HepG2 (cell line): Measurements from ENCODE around the gene LYRM1. TPM values are rescaled to one million over a fixed set of nuclear protein-coding genes. Genes with fewer than 3 reads are reported as not detected.

ENCODE experiments used
- FOXM1 ChIP-seq: sonication (generic); formaldehyde crosslinking; IDR thresholded peaks from 2 replicates; pipeline ENCODE4 v1.5.0; 2020; ENCODE audit warnings: missing genetic modification reagents
- GLI4 ChIP-seq: sonication (generic); formaldehyde crosslinking; IDR thresholded peaks from 2 replicates; pipeline ENCODE4 v1.5.1; 2020; ENCODE audit warnings: missing genetic modification reagents, mild to moderate bottlenecking, moderate library complexity, borderline replicate concordance
- HNF1A ChIP-seq, 2 experiments: sonication (generic) in 1 of 2; formaldehyde crosslinking in 1 of 2; IDR thresholded peaks; 2 replicates each; pipeline versions ENCODE4 v1.4.0 to v1.6.1; 2016 to 2020; ENCODE audit warnings: borderline replicate concordance in 1 of 2, low read depth in 1 of 2, mild to moderate bottlenecking in 1 of 2, missing genetic modification reagents in 1 of 2
- ONECUT2 ChIP-seq: sonication (generic); formaldehyde crosslinking; IDR thresholded peaks from 2 replicates; pipeline ENCODE4 v1.4.0; 2020; ENCODE audit warnings: missing genetic modification reagents
- SIN3A ChIP-seq: IDR thresholded peaks from 2 replicates; pipeline ENCODE4 v1.6.1; 2011; ENCODE audit warnings: low read depth, mild to moderate bottlenecking, control low read depth, low read length, borderline replicate concordance
- SYNCRIP ChIP-seq: fragments of 200-400 bp; formaldehyde crosslinking; IDR thresholded peaks from 2 replicates; pipeline ENCODE4 v1.6.1; 2018; ENCODE audit warnings: mild to moderate bottlenecking, low read depth, low read length; ENCODE audit not compliant: insufficient read depth
- TFAP4 ChIP-seq: sonication (generic); IDR thresholded peaks from 2 replicates; pipeline ENCODE4 v1.6.1; 2016; ENCODE audit warnings: low read depth, borderline replicate concordance
- ZC3H13 ChIP-seq: sonication (generic); formaldehyde crosslinking; IDR thresholded peaks from 2 replicates; pipeline ENCODE4 v1.8.1; 2023; ENCODE audit warnings: mild to moderate bottlenecking, missing genetic modification reagents, moderate library complexity
- ZNF337 ChIP-seq: sonication (generic); formaldehyde crosslinking; IDR thresholded peaks from 2 replicates; pipeline ENCODE4 v1.5.1; 2020; ENCODE audit warnings: missing genetic modification reagents, low read depth, mild to moderate bottlenecking, borderline replicate concordance
- ZNF354B ChIP-seq: sonication (generic); formaldehyde crosslinking; IDR thresholded peaks from 2 replicates; pipeline ENCODE4 v1.8.0; 2022; ENCODE audit warnings: mild to moderate bottlenecking, missing genetic modification reagents
- polyA plus RNA-seq, 8 experiments: library from polyadenylated mRNA; depleted of rRNA in 3 of 8; stranded (reverse) in 7 of 8; unstranded in 1 of 8; fragments of >200 nt; fragmentation: Illumina TruSeq in 4 of 8; extraction: Trizol in 4 of 8; gene quantifications; 2 replicates each; pipeline versions ENCODE4 v1.2.1 to v1.2.3, GENCODE V29; 2011 to 2016; ENCODE audit warnings: low read depth in 4 of 8, missing spikeins in 1 of 8, mixed read lengths in 1 of 8; ENCODE audit not compliant: insufficient read depth in 1 of 8
- total RNA-seq, 5 experiments: library from RNA; depleted of rRNA; stranded (reverse); fragments of >200 nt; fragmentation: Illumina TruSeq; extraction: Trizol; gene quantifications; 2 replicates each; pipeline ENCODE4 v1.2.3, GENCODE V29; 2016; ENCODE audit warnings: low read depth in 1 of 5
- TF ChIP-seq, protein P1 (sequence below): sonication (generic); formaldehyde crosslinking; IDR thresholded peaks from 2 replicates; pipeline ENCODE4 v1.4.0; 2020; ENCODE audit warnings: missing genetic modification reagents
- TF ChIP-seq, protein P2 (sequence below): sonication (generic); formaldehyde crosslinking; IDR thresholded peaks from 2 replicates; pipeline ENCODE4 v1.8.0; 2022; ENCODE audit warnings: mild to moderate bottlenecking, missing genetic modification reagents
- TF ChIP-seq, protein P3 (sequence below): sonication (generic); formaldehyde crosslinking; IDR thresholded peaks from 2 replicates; pipeline ENCODE4 v1.5.1; 2020; ENCODE audit warnings: missing genetic modification reagents, mild to moderate bottlenecking, borderline replicate concordance
- TF ChIP-seq, protein P4 (sequence below): sonication (generic); formaldehyde crosslinking; IDR thresholded peaks from 2 replicates; pipeline ENCODE4 v1.4.0; 2020; ENCODE audit warnings: missing genetic modification reagents, low read depth, mild to moderate bottlenecking, borderline replicate concordance

LYRM1 gene
- total and polyA plus RNA-seq, 2 of the 13 experiments (the other 11 are each of a cell fraction or from before 2014, with no cell fraction given): 59.2 to 82.6 TPM

- no peak for TF ChIP-seq ZNF354B (CRISPR knock-in tag)
- TF ChIP-seq, protein P1, sequence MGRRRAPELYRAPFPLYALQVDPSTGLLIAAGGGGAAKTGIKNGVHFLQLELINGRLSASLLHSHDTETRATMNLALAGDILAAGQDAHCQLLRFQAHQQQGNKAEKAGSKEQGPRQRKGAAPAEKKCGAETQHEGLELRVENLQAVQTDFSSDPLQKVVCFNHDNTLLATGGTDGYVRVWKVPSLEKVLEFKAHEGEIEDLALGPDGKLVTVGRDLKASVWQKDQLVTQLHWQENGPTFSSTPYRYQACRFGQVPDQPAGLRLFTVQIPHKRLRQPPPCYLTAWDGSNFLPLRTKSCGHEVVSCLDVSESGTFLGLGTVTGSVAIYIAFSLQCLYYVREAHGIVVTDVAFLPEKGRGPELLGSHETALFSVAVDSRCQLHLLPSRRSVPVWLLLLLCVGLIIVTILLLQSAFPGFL (CRISPR knock-in tag): no peak
- 0 out of 2 replicates have a peak, but pooled peaks have one; percentile 25 for TF ChIP-seq SIN3A
- TF ChIP-seq TFAP4: no peak
- TF ChIP-seq, protein P2, sequence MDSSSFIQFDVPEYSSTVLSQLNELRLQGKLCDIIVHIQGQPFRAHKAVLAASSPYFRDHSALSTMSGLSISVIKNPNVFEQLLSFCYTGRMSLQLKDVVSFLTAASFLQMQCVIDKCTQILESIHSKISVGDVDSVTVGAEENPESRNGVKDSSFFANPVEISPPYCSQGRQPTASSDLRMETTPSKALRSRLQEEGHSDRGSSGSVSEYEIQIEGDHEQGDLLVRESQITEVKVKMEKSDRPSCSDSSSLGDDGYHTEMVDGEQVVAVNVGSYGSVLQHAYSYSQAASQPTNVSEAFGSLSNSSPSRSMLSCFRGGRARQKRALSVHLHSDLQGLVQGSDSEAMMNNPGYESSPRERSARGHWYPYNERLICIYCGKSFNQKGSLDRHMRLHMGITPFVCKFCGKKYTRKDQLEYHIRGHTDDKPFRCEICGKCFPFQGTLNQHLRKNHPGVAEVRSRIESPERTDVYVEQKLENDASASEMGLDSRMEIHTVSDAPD (CRISPR knock-in tag): no peak
- TF ChIP-seq HNF1A (IDR thresholded peaks at IDR 0.05; ENCODE audit: low read depth): no peak
- 0 out of 2 replicates have a peak, but pooled peaks have one; percentile 17 for TF ChIP-seq HNF1A (CRISPR knock-in tag; IDR thresholded peaks at IDR 0.05; ENCODE audit: borderline replicate concordance)
- no peak for TF ChIP-seq FOXM1 (CRISPR knock-in tag)
- TF ChIP-seq ZC3H13 (CRISPR knock-in tag): 0 out of 2 replicates have a peak, but pooled peaks have one; percentile 49
- TF ChIP-seq, protein P3, sequence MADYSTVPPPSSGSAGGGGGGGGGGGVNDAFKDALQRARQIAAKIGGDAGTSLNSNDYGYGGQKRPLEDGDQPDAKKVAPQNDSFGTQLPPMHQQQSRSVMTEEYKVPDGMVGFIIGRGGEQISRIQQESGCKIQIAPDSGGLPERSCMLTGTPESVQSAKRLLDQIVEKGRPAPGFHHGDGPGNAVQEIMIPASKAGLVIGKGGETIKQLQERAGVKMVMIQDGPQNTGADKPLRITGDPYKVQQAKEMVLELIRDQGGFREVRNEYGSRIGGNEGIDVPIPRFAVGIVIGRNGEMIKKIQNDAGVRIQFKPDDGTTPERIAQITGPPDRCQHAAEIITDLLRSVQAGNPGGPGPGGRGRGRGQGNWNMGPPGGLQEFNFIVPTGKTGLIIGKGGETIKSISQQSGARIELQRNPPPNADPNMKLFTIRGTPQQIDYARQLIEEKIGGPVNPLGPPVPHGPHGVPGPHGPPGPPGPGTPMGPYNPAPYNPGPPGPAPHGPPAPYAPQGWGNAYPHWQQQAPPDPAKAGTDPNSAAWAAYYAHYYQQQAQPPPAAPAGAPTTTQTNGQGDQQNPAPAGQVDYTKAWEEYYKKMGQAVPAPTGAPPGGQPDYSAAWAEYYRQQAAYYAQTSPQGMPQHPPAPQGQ (CRISPR knock-in tag): no peak
- TF ChIP-seq GLI4: no peak
- 0 out of 2 replicates have a peak, but pooled peaks have one; percentile 23 for TF ChIP-seq ONECUT2 (CRISPR knock-in tag)
- TF ChIP-seq, protein P4, sequence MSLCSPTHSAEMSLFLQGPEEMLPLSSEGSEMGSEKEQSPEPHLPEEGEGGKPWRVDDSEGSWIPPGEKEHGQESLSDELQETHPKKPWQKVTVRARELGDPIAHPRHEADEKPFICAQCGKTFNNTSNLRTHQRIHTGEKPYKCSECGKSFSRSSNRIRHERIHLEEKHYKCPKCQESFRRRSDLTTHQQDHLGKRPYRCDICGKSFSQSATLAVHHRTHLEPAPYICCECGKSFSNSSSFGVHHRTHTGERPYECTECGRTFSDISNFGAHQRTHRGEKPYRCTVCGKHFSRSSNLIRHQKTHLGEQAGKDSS (CRISPR knock-in tag): no peak
- no peak for TF ChIP-seq SYNCRIP
- TF ChIP-seq ZNF337 (CRISPR knock-in tag): no peak
These were observed 1.0 kb downstream of the LYRM1 start (continued) for GRCh38 chr16:20901436-20902112.
